Ectodermal cell (in vitro differentiated cells): Measurements from ENCODE around the gene GIMAP7.
"Not testable (repeated sequence)": the region's sequence is repeated elsewhere in the genome, so short reads cannot be mapped to it uniquely, and the experiment has no call there.

ENCODE experiments used
- H3K27ac ChIP-seq: 2 replicates; pipeline ENCODE4 v1.7.0; 2013; ENCODE audit warnings: mild to moderate bottlenecking, low read depth, low read length; ENCODE audit not compliant: insufficient read depth, poor library complexity, severe bottlenecking
- H3K27me3 ChIP-seq: 2 replicates; pipeline ENCODE4 v1.7.0; 2013; ENCODE audit warnings: mild to moderate bottlenecking, low read length; ENCODE audit not compliant: insufficient read depth, control insufficient read depth, poor library complexity, severe bottlenecking
- H3K36me3 ChIP-seq: one replicate; pipeline ENCODE4 v1.7.0; 2013; ENCODE audit warnings: low read length; ENCODE audit not compliant: control insufficient read depth, insufficient read depth
- H3K4me1 ChIP-seq: one replicate; pipeline ENCODE4 v1.7.0; 2013; ENCODE audit warnings: low read length; ENCODE audit not compliant: control insufficient read depth, insufficient read depth
- H3K4me3 ChIP-seq: 2 replicates; pipeline ENCODE4 v1.7.0; 2013; ENCODE audit warnings: low read depth, low read length, control low read depth; ENCODE audit not compliant: insufficient read depth
- H3K9me3 ChIP-seq: 2 replicates; pipeline ENCODE4 v1.7.0; 2013; ENCODE audit warnings: mild to moderate bottlenecking, low read length, moderate library complexity; ENCODE audit not compliant: control insufficient read depth
- WGBS, 2 experiments: methylation state at CpG; one replicate each; pipeline ENCODE4 v1.1.7; 2013; ENCODE audit warnings: missing lambda C conversion rate in 2 of 2; 5-methylcytosine and 5-hydroxymethylcytosine counted together

The GIMAP7 gene

GRCh38 chr7:150507947-150508602 lies 6.6 kb upstream of the GIMAP7 start:
- no peaks in the 10 kb centered on the region for H3K4me1 ChIP-seq
- no peaks in the 10 kb centered on the region for H3K9me3 ChIP-seq
- H3K4me3 ChIP-seq = no peak overlapping the region
- H3K27ac ChIP-seq = no peak overlapping the region
- 96 to 98% methylated on average over 3 to 4 of the region's 4 CpGs for WGBS, 2 experiments
- H3K36me3 ChIP-seq = no peaks in the 10 kb centered on the region
- H3K27me3 ChIP-seq = no peaks in the 10 kb centered on the region

GRCh38 chr7:150511048-150511447 lies 3.6 kb upstream of the GIMAP7 start:
- Histone ChIP-seq H3K27ac (no peak overlapping the region), H3K9me3 (no peaks in the 10 kb centered on the region), H3K4me1 (no peaks in the 10 kb centered on the region), H3K4me3 (no peak overlapping the region), H3K36me3 (no peaks in the 10 kb centered on the region), H3K27me3 (no peaks in the 10 kb centered on the region)
- WGBS, 2 experiments = 67 to 73% methylated on average over 2 of the region's 2 CpGs

GRCh38 chr7:150513758-150514157 lies 914 bp upstream of the GIMAP7 start:
- Histone ChIP-seq H3K36me3 (no peaks in the 10 kb centered on the region), H3K4me3 (no peak overlapping the region), H3K27ac (no peak overlapping the region), H3K27me3 (no peaks in the 10 kb centered on the region), H3K4me1 (no peaks in the 10 kb centered on the region), H3K9me3 (no peaks in the 10 kb centered on the region)
- WGBS, 2 experiments = 96 to 98% methylated on average over 17 of the region's 17 CpGs

GRCh38 chr7:150515248-150516147 lies 826 bp downstream of the GIMAP7 start:
- Histone ChIP-seq H3K27me3 (no peaks in the 10 kb centered on the region), H3K27ac (no peak overlapping the region), H3K36me3 (no peaks in the 10 kb centered on the region), H3K9me3 (no peaks in the 10 kb centered on the region), H3K4me3 (no peak overlapping the region), H3K4me1 (no peaks in the 10 kb centered on the region)
- 94 to 95% methylated on average over 11 of the region's 11 CpGs for WGBS, 2 experiments

GRCh38 chr7:150516956-150517745 lies 2.5 kb downstream of the GIMAP7 start:
- H3K9me3 ChIP-seq = no peaks in the 10 kb centered on the region
- no peaks in the 10 kb centered on the region for H3K27me3 ChIP-seq
- WGBS, 2 experiments = no CpG with 5 or more reads among the region's 1 CpG
- no peaks in the 10 kb centered on the region for H3K36me3 ChIP-seq
- H3K4me1 ChIP-seq = no peaks in the 10 kb centered on the region
- no peak overlapping the region for H3K4me3 ChIP-seq
- no peak overlapping the region for H3K27ac ChIP-seq

GRCh38 chr7:150519310-150519709 lies 4.6 kb downstream of the GIMAP7 start:
- H3K27me3 ChIP-seq = no peaks in the 10 kb centered on the region
- WGBS, 2 experiments = 95 to 100% methylated on average over 2 of the region's 2 CpGs
- no peaks in the 10 kb centered on the region for H3K36me3 ChIP-seq
- H3K4me1 ChIP-seq = peaks cover 3% of the 10 kb centered on the region
- H3K4me3 ChIP-seq = no peak overlapping the region
- H3K9me3 ChIP-seq = no peaks in the 10 kb centered on the region
- no peak overlapping the region for H3K27ac ChIP-seq

GRCh38 chr7:150520145-150520544 lies 5.5 kb downstream of the GIMAP7 start:
- WGBS, 2 experiments = 84 to 87% methylated on average over 8 of the region's 8 CpGs
- no peaks in the 10 kb centered on the region for H3K27me3 ChIP-seq
- no peak overlapping the region for H3K27ac ChIP-seq
- H3K4me3 ChIP-seq = no peak overlapping the region
- no peaks in the 10 kb centered on the region for H3K9me3 ChIP-seq
- H3K36me3 ChIP-seq = no peaks in the 10 kb centered on the region
- peaks cover 3% of the 10 kb centered on the region for H3K4me1 ChIP-seq

GRCh38 chr7:150522931-150523330 lies 8.3 kb downstream of the GIMAP7 start:
- WGBS, 2 experiments = 34 to 39% methylated on average over 6 of the region's 6 CpGs
- H3K27me3 ChIP-seq, H3K4me3 ChIP-seq: not testable (repeated sequence)

GRCh38 chr7:150524018-150524417 lies 9.3 kb downstream of the GIMAP7 start:
- 68 to 70% methylated on average over 2 of the region's 2 CpGs for WGBS, 2 experiments
- Histone ChIP-seq H3K36me3 (no peaks in the 10 kb centered on the region), H3K27ac (no peak overlapping the region), H3K4me3 (no peak overlapping the region), H3K4me1 (peaks cover 3% of the 10 kb centered on the region), H3K9me3 (no peaks in the 10 kb centered on the region), H3K27me3 (no peaks in the 10 kb centered on the region)

More at GRCh38 chr7:150522931-150523330, 8.3 kb downstream of the GIMAP7 start:
- H3K36me3 ChIP-seq, H3K9me3 ChIP-seq, H3K4me1 ChIP-seq, H3K27ac ChIP-seq: not testable (repeated sequence)

GRCh38 chr7:150531704-150532103 lies 17.0 kb downstream of the GIMAP7 start:
- no peaks in the 10 kb centered on the region for H3K36me3 ChIP-seq
- H3K4me1 ChIP-seq = no peaks in the 10 kb centered on the region
- no peaks in the 10 kb centered on the region for H3K9me3 ChIP-seq
- no peaks in the 10 kb centered on the region for H3K27me3 ChIP-seq
- H3K4me3 ChIP-seq = no peak overlapping the region
- 70 to 97% methylated on average over 1 of the region's 1 CpG for WGBS, 2 experiments
- no peak overlapping the region for H3K27ac ChIP-seq
